ENCODE measurements around the gene PLPPR1. TPM values are rescaled to one million over a fixed set of nuclear protein-coding genes. Genes with fewer than 3 reads are reported as not detected.

Gene PLPPR1
- total RNA-seq, 1 experiment from 2014 or later = not detected

DNA sequence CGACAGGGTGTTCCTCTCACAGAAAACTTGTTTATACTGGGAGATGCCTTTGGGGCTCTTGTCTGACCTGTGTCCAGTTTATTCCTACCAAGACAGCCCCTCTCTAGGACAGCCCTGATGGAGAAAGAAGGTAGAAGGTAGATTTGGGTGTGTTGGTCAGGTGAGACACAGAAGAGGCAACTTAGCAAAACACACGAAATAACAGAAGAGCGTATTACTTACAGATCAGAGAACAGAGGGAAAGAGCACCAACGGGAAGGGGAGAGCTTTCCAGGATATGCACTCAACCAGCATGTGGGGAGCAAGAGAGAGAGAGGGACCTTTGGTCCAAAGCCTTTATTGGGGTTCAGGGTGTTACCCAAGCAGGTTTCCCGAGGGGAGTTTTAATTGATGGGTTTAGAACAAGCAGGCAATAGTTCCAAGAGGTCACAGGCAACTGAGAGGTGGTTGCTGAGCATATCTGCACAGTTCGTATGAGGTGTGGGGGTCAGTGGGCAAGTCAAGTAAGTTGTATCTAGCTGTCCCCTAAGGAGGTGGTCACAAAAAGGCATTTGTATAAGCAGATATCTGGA, 324.5 kb downstream of the PLPPR1 start:
- CTCF ChIA-PET = no interaction called here
- in situ Hi-C loops (cut with HindIII; ENCODE audit: low pct_unique_long_range_greater_than_20kb, low sequenced_read_pairs) = no loop called here
- POLR2A ChIA-PET = no interaction called here
- ATAC-seq (no peak), DNase-seq (ENCODE audit: low read depth, low spot score) (no peak)
- H3K4me1 ChIP-seq (ENCODE audit: control insufficient read depth, insufficient read depth, low read length) = no peaks in the 10 kb centered on the region
- no peaks in the 10 kb centered on the region for H3K9me3 ChIP-seq (ENCODE audit: control insufficient read depth, insufficient read depth, low read depth, low read length)
- intact Hi-C loops (cut with micrococcal nuclease; ENCODE audit: unreplicated experiment) = no loop called here
- no peak for TF ChIP-seq SIN3A (IDR thresholded peaks at IDR 0.05; ENCODE audit: borderline replicate concordance, insufficient read depth, low read depth, low read length)
- no peak for TF ChIP-seq TCF7L2 (IDR thresholded peaks at IDR 0.05; ENCODE audit: low read depth, low read length)
- no peak for TF ChIP-seq POLR2AphosphoS5 (IDR thresholded peaks at IDR 0.05; ENCODE audit: low read depth, low read length)
- TF ChIP-seq, protein P1, sequence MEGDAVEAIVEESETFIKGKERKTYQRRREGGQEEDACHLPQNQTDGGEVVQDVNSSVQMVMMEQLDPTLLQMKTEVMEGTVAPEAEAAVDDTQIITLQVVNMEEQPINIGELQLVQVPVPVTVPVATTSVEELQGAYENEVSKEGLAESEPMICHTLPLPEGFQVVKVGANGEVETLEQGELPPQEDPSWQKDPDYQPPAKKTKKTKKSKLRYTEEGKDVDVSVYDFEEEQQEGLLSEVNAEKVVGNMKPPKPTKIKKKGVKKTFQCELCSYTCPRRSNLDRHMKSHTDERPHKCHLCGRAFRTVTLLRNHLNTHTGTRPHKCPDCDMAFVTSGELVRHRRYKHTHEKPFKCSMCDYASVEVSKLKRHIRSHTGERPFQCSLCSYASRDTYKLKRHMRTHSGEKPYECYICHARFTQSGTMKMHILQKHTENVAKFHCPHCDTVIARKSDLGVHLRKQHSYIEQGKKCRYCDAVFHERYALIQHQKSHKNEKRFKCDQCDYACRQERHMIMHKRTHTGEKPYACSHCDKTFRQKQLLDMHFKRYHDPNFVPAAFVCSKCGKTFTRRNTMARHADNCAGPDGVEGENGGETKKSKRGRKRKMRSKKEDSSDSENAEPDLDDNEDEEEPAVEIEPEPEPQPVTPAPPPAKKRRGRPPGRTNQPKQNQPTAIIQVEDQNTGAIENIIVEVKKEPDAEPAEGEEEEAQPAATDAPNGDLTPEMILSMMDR (IDR thresholded peaks at IDR 0.05) = no peak
- no peaks in the 10 kb centered on the region for H3K36me3 ChIP-seq (ENCODE audit: control insufficient read depth, insufficient read depth, low read length)
- BruUV-seq (replicated peaks) = no TSS peak
- no peak overlapping the region for H3K4me3 ChIP-seq (ENCODE audit: low read depth in 2 of 2, low read length in 2 of 2)
- no peak overlapping the region for H3K27ac ChIP-seq (ENCODE audit: low read length)
- no peaks in the 10 kb centered on the region for H3K27me3 ChIP-seq (ENCODE audit: control insufficient read depth, insufficient read depth, low read length)

DNA sequence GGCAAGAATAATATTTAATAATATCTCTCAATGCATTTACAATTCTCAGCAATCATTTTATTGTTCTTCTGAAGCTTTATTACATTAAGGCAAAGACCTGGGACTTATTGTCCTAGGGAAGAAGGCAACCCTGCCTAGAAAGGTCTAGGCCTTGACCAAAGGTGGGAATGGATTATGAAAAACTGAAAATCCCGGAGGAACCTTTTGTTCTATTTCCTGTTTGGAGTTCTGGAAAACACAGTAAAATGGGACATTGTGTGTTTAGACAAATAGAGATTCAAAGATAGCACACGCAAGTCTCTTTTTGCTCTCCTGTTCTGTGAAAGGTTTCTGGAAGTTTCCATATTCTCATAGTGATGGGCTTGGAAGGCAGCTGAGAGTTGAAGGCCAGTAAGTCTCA, 325.2 kb downstream of the PLPPR1 start:
- no peaks in the 10 kb centered on the region for H3K4me1 ChIP-seq (ENCODE audit: control insufficient read depth, insufficient read depth, low read length)
- H3K27me3 ChIP-seq (ENCODE audit: control insufficient read depth, insufficient read depth, low read length) = no peaks in the 10 kb centered on the region
- DNase-seq (ENCODE audit: low read depth, low spot score) (no peak), ATAC-seq (no peak)
- POLR2A ChIA-PET = no interaction called here
- H3K36me3 ChIP-seq (ENCODE audit: control insufficient read depth, insufficient read depth, low read length) = no peaks in the 10 kb centered on the region
- no peaks in the 10 kb centered on the region for H3K9me3 ChIP-seq (ENCODE audit: control insufficient read depth, insufficient read depth, low read depth, low read length)
- H3K4me3 ChIP-seq (ENCODE audit: low read depth in 2 of 2, low read length in 2 of 2) = no peak overlapping the region
- no TSS peak for BruUV-seq (replicated peaks)
- CTCF ChIA-PET = no interaction called here
- intact Hi-C loops (cut with micrococcal nuclease; ENCODE audit: unreplicated experiment) (no loop called here), in situ Hi-C loops (cut with HindIII; ENCODE audit: low pct_unique_long_range_greater_than_20kb, low sequenced_read_pairs) (no loop called here)
- TF ChIP-seq SIN3A (IDR thresholded peaks at IDR 0.05; ENCODE audit: borderline replicate concordance, insufficient read depth, low read depth, low read length) (no peak), POLR2AphosphoS5 (IDR thresholded peaks at IDR 0.05; ENCODE audit: low read depth, low read length) (no peak), TCF7L2 (IDR thresholded peaks at IDR 0.05; ENCODE audit: low read depth, low read length) (no peak)
- TF ChIP-seq, protein P1 (IDR thresholded peaks at IDR 0.05) = no peak
- TF ChIP-seq, protein P2, sequence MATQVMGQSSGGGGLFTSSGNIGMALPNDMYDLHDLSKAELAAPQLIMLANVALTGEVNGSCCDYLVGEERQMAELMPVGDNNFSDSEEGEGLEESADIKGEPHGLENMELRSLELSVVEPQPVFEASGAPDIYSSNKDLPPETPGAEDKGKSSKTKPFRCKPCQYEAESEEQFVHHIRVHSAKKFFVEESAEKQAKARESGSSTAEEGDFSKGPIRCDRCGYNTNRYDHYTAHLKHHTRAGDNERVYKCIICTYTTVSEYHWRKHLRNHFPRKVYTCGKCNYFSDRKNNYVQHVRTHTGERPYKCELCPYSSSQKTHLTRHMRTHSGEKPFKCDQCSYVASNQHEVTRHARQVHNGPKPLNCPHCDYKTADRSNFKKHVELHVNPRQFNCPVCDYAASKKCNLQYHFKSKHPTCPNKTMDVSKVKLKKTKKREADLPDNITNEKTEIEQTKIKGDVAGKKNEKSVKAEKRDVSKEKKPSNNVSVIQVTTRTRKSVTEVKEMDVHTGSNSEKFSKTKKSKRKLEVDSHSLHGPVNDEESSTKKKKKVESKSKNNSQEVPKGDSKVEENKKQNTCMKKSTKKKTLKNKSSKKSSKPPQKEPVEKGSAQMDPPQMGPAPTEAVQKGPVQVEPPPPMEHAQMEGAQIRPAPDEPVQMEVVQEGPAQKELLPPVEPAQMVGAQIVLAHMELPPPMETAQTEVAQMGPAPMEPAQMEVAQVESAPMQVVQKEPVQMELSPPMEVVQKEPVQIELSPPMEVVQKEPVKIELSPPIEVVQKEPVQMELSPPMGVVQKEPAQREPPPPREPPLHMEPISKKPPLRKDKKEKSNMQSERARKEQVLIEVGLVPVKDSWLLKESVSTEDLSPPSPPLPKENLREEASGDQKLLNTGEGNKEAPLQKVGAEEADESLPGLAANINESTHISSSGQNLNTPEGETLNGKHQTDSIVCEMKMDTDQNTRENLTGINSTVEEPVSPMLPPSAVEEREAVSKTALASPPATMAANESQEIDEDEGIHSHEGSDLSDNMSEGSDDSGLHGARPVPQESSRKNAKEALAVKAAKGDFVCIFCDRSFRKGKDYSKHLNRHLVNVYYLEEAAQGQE (IDR thresholded peaks at IDR 0.05; ENCODE audit: insufficient read depth in 1 of 2, low read depth in 2 of 2, low read length in 1 of 2) = no peak
- no peak overlapping the region for H3K27ac ChIP-seq (ENCODE audit: low read length)

Measured in Panc1 (cell line).